Lung (tissue), 12 donors: ENCODE data around the gene FAM117B. TPM values are rescaled to one million over a fixed set of nuclear protein-coding genes. Genes with fewer than 3 reads are reported as not detected.
"Not testable (repeated sequence)": the region's sequence is repeated elsewhere in the genome, so short reads cannot be mapped to it uniquely, and the experiment has no call there.

Experiments
- ATAC-seq: fragments of 200-7000 bp; cut with Tn5 transposase; one replicate; pipeline ENCODE4 v1.9.1; 2020; ENCODE audit warnings: moderate number of reproducible peaks; ENCODE audit not compliant: insufficient read depth, low FRiP score
- DNase-seq, 3 donors: peaks; one replicate each; pipeline ENCODE4 v3.0.0-alpha.2; 2013 to 2017
- H3K27ac ChIP-seq, 2 donors: one replicate each; pipeline ENCODE4 v1.5.1; 2013; ENCODE audit warnings: mild to moderate bottlenecking in 2 of 2, moderate library complexity in 2 of 2, control low read depth in 1 of 2, inconsistent platforms in 1 of 2, low read depth in 1 of 2, low read length in 1 of 2
- H3K27me3 ChIP-seq, 3 donors: one replicate each; pipeline ENCODE4 v1.5.1; 2013; ENCODE audit warnings: low read length in 2 of 3; ENCODE audit not compliant: control insufficient read depth in 3 of 3, insufficient read depth in 3 of 3
- H3K36me3 ChIP-seq, 4 donors: one replicate each; pipeline ENCODE4 v1.5.1; 2013; ENCODE audit warnings: low read length in 4 of 4, mild to moderate bottlenecking in 1 of 4, moderate library complexity in 1 of 4; ENCODE audit not compliant: control insufficient read depth in 4 of 4, insufficient read depth in 4 of 4
- H3K4me1 ChIP-seq, 5 donors: one replicate each; pipeline ENCODE4 v1.5.1; 2013; ENCODE audit warnings: low read length in 5 of 5, mild to moderate bottlenecking in 2 of 5, moderate library complexity in 1 of 5; ENCODE audit not compliant: control insufficient read depth in 5 of 5, insufficient read depth in 5 of 5
- H3K4me3 ChIP-seq: one replicate; pipeline ENCODE4 v1.5.1; 2013; ENCODE audit warnings: mild to moderate bottlenecking, control low read depth, moderate library complexity
- H3K9ac ChIP-seq, 2 donors: one replicate each; pipeline ENCODE4 v1.5.1; 2013; ENCODE audit warnings: low read length in 2 of 2, control low read depth in 1 of 2; ENCODE audit not compliant: insufficient read depth in 1 of 2
- H3K9me3 ChIP-seq, 4 donors: one replicate each; pipeline ENCODE4 v1.5.1; 2013; ENCODE audit warnings: low read length in 3 of 4, mild to moderate bottlenecking in 1 of 4, moderate library complexity in 1 of 4; ENCODE audit not compliant: control insufficient read depth in 4 of 4, insufficient read depth in 3 of 4
- CTCF ChIP-seq: IDR thresholded peaks from 2 replicates; pipeline ENCODE4 v1.5.1; 2012; ENCODE audit warnings: mild to moderate bottlenecking; ENCODE audit errors: control extremely low read depth, extremely low read depth
- WGBS, 2 donors: extraction: QIAGEN DNeasy Blood & Tissue Kit; methylation state at CpG; one replicate each; pipeline ENCODE4 v1.1.7; 2013; 5-methylcytosine and 5-hydroxymethylcytosine counted together
- polyA plus RNA-seq, 2 donors: library from polyadenylated mRNA; stranded (reverse); fragments of 200-250 nt; gene quantifications; one replicate each; pipeline ENCODE4 v1.2.1, GENCODE V29; 2013
- total RNA-seq, 2 donors: library from RNA; depleted of rRNA in 1 of 2; stranded (reverse); fragments of >200 nt in 1 of 2; gene quantifications; one replicate each; pipeline ENCODE4 v1.2.1, GENCODE V29; 2014 to 2021
- donor health status: control.
- donor health status: control.
- donor health status: Bipolar disorder and iron deficiency.
- donor health status: healthy.
- donor health status: DM: yes; HTN: yes; CAD: no.

Gene FAM117B
- total and polyA plus RNA-seq, 4 donors: 1.4 to 19.9 (median 4.5) TPM

GRCh38 chr2:202671317-202672035, 36.7 kb downstream of the FAM117B start:
- H3K27me3 ChIP-seq: no peaks in the 10 kb centered on the region
- peaks cover 0 to 2% (median 0%) of the 10 kb centered on the region in 4 donors for H3K36me3 ChIP-seq
- no peak overlapping the region for H3K9ac ChIP-seq
- no peak overlapping the region for H3K27ac ChIP-seq
- DNase-seq (peak in 1 of 3 donors; percentile 24), ATAC-seq (no peak)
- H3K9me3 ChIP-seq: no peaks in the 10 kb centered on the region
- no peak overlapping the region for H3K4me3 ChIP-seq
- peaks cover 0 to 3% (median 0%) of the 10 kb centered on the region in 5 donors for H3K4me1 ChIP-seq
- WGBS, 2 donors: 81 to 90% methylated on average over 3 of the region's 3 CpGs
- TF ChIP-seq CTCF: no peak

GRCh38 chr2:202675097-202675496, 40.3 kb downstream of the FAM117B start:
- not testable (repeated sequence) for H3K4me1 ChIP-seq, ATAC-seq, DNase-seq, H3K27ac ChIP-seq, H3K27me3 ChIP-seq, H3K9ac ChIP-seq, H3K9me3 ChIP-seq, H3K4me3 ChIP-seq, H3K36me3 ChIP-seq
- 97 to 100% methylated on average over 6 of the region's 6 CpGs for WGBS, 2 donors

- TF ChIP-seq CTCF: no peak
- Histone ChIP-seq H3K36me3 (peaks cover 0 to 3% (median under 1%) of the 10 kb centered on the region in 4 donors), H3K27ac (no peak overlapping the region), H3K9ac (no peak overlapping the region), H3K27me3 (no peaks in the 10 kb centered on the region), H3K9me3 (peaks cover 0 to 13% (median 0%) of the 10 kb centered on the region in 4 donors), H3K4me1 (no peaks in the 10 kb centered on the region), H3K4me3 (no peak overlapping the region)
- DNase-seq: no peak
- 92% methylated on average over 3 of the region's 3 CpGs for WGBS, 2 donors
- ATAC-seq: no peak
Observed at GRCh38 chr2:202679980-202680379, 45.2 kb downstream of the FAM117B start.

- no peak for TF ChIP-seq CTCF
- no peak overlapping the region for H3K9ac ChIP-seq
- H3K27ac ChIP-seq: no peak overlapping the region
- H3K36me3 ChIP-seq: peaks cover 0 to 3% (median under 1%) of the 10 kb centered on the region in 4 donors
- no peaks in the 10 kb centered on the region for H3K4me1 ChIP-seq
- no peak for DNase-seq
- 88 to 94% methylated on average over 1 of the region's 1 CpG for WGBS, 2 donors
- no peaks in the 10 kb centered on the region for H3K27me3 ChIP-seq
- H3K9me3 ChIP-seq: peaks cover 0 to 13% (median 0%) of the 10 kb centered on the region in 4 donors
- ATAC-seq: no peak
- H3K4me3 ChIP-seq: no peak overlapping the region
Observed at GRCh38 chr2:202680512-202680911, 45.7 kb downstream of the FAM117B start.
